Measurements from ENCODE around the gene SAT2.
A peak's percentile ranks its signal among the peaks of the same experiment; 100 is the strongest.

Gene SAT2

GRCh38 chr17:7620835-7621234 is 6.8 kb downstream of the SAT2 start:
- H3K36me3 ChIP-seq (ENCODE audit: control insufficient read depth in 5 of 5, insufficient read depth in 5 of 5, low read length in 5 of 5), result no peaks in the 10 kb centered on the region
- H3K4me3 ChIP-seq (ENCODE audit: low read depth in 1 of 5, low read length in 5 of 5), result no peak overlapping the region
- H3K9ac ChIP-seq (ENCODE audit: low read length in 5 of 5), result no peak overlapping the region
- no peaks in the 10 kb centered on the region for H3K9me3 ChIP-seq (ENCODE audit: control insufficient read depth in 5 of 5, low read length in 5 of 5)
- no peaks in the 10 kb centered on the region for H3K27me3 ChIP-seq (ENCODE audit: control insufficient read depth in 5 of 5, insufficient read depth in 4 of 5, low read length in 5 of 5)
- no peak overlapping the region for H3K27ac ChIP-seq (ENCODE audit: low read depth, low read length)
- H3K4me1 ChIP-seq (ENCODE audit: control insufficient read depth in 5 of 5, insufficient read depth in 5 of 5, low read length in 5 of 5), result no peaks in the 10 kb centered on the region

GRCh38 chr17:7618608-7619007 is 9.0 kb downstream of the SAT2 start:
- H3K27ac ChIP-seq (ENCODE audit: low read depth, low read length), result no peak overlapping the region
- H3K4me3 ChIP-seq (ENCODE audit: low read depth in 1 of 5, low read length in 5 of 5), result no peak overlapping the region

DNA sequence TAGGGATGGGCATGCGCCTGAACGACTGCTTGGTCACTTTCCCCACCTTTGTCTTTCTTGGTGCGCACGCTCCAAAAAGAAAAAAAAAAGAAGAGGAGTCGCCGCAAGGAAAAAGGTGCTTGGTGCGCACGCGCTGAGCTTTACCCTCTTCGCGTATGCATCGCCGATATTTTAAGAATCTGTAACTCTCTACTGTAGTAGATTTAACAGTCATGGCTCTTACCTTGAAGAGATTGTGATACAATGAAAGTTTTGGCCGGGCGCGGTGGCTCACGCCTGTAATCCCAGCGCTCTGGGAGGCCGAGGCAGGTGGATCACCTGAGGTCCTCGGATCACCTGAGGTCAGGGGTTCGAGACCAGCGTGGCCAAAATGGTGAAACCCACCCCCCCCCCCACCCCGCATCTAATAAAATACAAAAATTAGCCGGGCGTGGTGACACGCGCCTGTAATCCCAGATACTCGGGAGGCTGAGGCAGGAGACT is 12.3 kb downstream of the SAT2 start:
- Histone ChIP-seq H3K36me3 (ENCODE audit: control insufficient read depth in 5 of 5, insufficient read depth in 5 of 5, low read length in 5 of 5) (peaks cover 0 to 11% (median 6%) of the 10 kb centered on the region in 5 donors), H3K9me3 (ENCODE audit: control insufficient read depth in 5 of 5, low read length in 5 of 5) (no peaks in the 10 kb centered on the region), H3K4me1 (ENCODE audit: control insufficient read depth in 5 of 5, insufficient read depth in 5 of 5, low read length in 5 of 5) (peaks cover 0 to 35% (median 28%) of the 10 kb centered on the region in 5 donors), H3K27ac (ENCODE audit: low read depth, low read length) (peak overlapping the region; percentile 30), H3K9ac (ENCODE audit: low read length in 5 of 5) (peak overlapping the region in 4 of 5 donors; percentile 53 to 68 (median 64)), H3K4me3 (ENCODE audit: low read depth in 1 of 5, low read length in 5 of 5) (peak overlapping the region; percentile 62 to 69 (median 66)), H3K27me3 (ENCODE audit: control insufficient read depth in 5 of 5, insufficient read depth in 4 of 5, low read length in 5 of 5) (no peaks in the 10 kb centered on the region)

More at GRCh38 chr17:7618608-7619007, 9.0 kb downstream of the SAT2 start:
- no peaks in the 10 kb centered on the region for H3K36me3 ChIP-seq (ENCODE audit: control insufficient read depth in 5 of 5, insufficient read depth in 5 of 5, low read length in 5 of 5)
- H3K9ac ChIP-seq (ENCODE audit: low read length in 5 of 5), result no peak overlapping the region
- no peaks in the 10 kb centered on the region for H3K27me3 ChIP-seq (ENCODE audit: control insufficient read depth in 5 of 5, insufficient read depth in 4 of 5, low read length in 5 of 5)
- peaks cover 0 to 12% (median 7%) of the 10 kb centered on the region in 5 donors for H3K4me1 ChIP-seq (ENCODE audit: control insufficient read depth in 5 of 5, insufficient read depth in 5 of 5, low read length in 5 of 5)
- no peaks in the 10 kb centered on the region for H3K9me3 ChIP-seq (ENCODE audit: control insufficient read depth in 5 of 5, low read length in 5 of 5)

DNA sequence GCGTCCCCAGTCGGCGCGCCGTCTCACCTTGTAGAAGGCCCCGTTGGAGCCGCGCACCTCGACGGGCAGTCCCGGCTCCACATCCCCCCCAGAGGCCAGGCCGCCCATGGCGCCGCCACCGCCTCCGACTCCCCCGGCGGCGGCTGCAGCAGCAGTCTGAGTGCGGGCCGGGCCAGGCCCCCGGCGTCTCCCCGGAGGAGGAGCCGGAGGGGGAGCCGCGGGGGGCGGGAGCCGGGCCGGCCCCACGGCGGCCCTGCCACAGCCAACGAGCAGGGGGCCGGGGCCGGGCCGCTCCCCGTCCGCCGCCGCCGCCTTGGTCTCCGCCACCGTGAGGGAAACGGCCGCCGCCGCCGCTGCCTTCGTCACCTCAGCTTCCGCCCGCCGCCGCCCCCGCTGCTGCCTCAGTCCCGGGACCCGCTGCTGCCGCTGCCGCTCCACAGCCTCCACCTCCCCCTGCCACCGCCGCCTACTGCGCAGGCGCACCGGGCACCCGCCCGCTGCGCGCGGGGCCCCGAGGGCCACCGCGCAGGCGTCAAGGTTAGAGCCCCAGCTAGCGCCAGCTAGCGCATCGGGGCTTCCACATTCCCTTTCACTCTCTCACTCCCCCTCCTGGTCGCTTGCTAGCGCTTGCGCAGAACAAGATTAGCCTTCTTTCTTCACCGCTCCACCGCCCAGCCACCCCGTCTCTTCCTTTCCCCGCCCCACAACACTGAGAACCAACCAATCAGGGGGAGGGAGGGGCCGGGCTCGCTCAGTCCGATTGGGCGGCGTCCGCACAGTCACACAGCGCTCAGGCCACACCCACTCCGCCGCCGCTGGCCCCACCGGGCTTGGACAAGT is 13.0 kb downstream of the SAT2 start, which contains the start of gene FXR2:
TSS of gene FXR2 (minus strand) at position 473 of the 840 bp plus-strand sequence. CDS start at position 108, 365 bp downstream.
- H3K27me3 ChIP-seq (ENCODE audit: control insufficient read depth in 5 of 5, insufficient read depth in 4 of 5, low read length in 5 of 5), result no peaks in the 10 kb centered on the region

DNA sequence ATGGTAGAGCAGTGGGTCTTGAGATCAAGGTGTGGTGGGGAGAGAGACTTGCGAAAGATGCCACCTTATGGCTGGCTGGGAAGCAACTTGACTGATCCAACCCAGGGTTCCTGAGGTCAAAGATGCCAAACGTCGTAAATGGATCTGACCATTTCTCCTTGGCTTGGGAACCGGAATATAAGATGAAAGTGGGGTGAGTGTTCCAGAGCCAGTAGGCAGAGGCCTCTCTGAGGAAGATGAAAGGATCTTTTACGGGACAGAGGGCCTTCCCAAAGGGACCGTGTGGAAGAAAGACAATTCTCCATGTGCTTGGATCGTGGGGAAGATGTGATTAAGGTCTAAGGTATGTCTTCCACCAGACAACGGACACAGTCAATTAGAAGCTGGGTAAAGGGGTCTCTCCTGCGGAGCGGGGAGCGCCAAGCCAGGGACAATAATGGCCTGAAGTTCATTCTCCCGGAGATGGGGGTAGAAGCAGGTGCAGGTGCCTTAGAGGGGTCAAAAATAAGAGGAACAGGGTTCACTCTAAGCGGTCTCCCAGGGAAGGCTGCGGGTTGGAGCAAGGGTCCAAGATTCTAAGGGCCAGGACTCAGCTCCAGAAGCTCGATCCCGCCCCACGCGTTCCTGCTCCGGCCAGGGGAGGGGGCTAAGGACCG is 13.7 kb downstream of the SAT2 start:
- H3K27ac ChIP-seq (ENCODE audit: low read depth, low read length), result peak overlapping the region; percentile 76
- H3K4me1 ChIP-seq (ENCODE audit: control insufficient read depth in 5 of 5, insufficient read depth in 5 of 5, low read length in 5 of 5), result peaks cover 0 to 35% (median 28%) of the 10 kb centered on the region in 5 donors
- no peaks in the 10 kb centered on the region for H3K9me3 ChIP-seq (ENCODE audit: control insufficient read depth in 5 of 5, low read length in 5 of 5)
- peaks cover 0 to 11% (median 6%) of the 10 kb centered on the region in 5 donors for H3K36me3 ChIP-seq (ENCODE audit: control insufficient read depth in 5 of 5, insufficient read depth in 5 of 5, low read length in 5 of 5)
- peak overlapping the region; percentile 78 to 85 (median 82) for H3K4me3 ChIP-seq (ENCODE audit: low read depth in 1 of 5, low read length in 5 of 5)
- peak overlapping the region; percentile 68 to 95 (median 90) for H3K9ac ChIP-seq (ENCODE audit: low read length in 5 of 5)
- H3K27me3 ChIP-seq (ENCODE audit: control insufficient read depth in 5 of 5, insufficient read depth in 4 of 5, low read length in 5 of 5), result no peaks in the 10 kb centered on the region

More for the DNA sequence above, 13.0 kb downstream of the SAT2 start, which contains the start of gene FXR2:
- peaks cover 0 to 11% (median 6%) of the 10 kb centered on the region in 5 donors for H3K36me3 ChIP-seq (ENCODE audit: control insufficient read depth in 5 of 5, insufficient read depth in 5 of 5, low read length in 5 of 5)
- peak within 1 kb of the TSS; percentile 68 to 95 (median 90) for H3K9ac ChIP-seq (ENCODE audit: low read length in 5 of 5)
- no peaks in the 10 kb centered on the region for H3K9me3 ChIP-seq (ENCODE audit: control insufficient read depth in 5 of 5, low read length in 5 of 5)
- H3K27ac ChIP-seq (ENCODE audit: low read depth, low read length), result peak within 1 kb of the TSS; percentile 76
- peaks cover 0 to 35% (median 28%) of the 10 kb centered on the region in 5 donors for H3K4me1 ChIP-seq (ENCODE audit: control insufficient read depth in 5 of 5, insufficient read depth in 5 of 5, low read length in 5 of 5)
- peak within 1 kb of the TSS; percentile 78 to 85 (median 82) for H3K4me3 ChIP-seq (ENCODE audit: low read depth in 1 of 5, low read length in 5 of 5)

DNA sequence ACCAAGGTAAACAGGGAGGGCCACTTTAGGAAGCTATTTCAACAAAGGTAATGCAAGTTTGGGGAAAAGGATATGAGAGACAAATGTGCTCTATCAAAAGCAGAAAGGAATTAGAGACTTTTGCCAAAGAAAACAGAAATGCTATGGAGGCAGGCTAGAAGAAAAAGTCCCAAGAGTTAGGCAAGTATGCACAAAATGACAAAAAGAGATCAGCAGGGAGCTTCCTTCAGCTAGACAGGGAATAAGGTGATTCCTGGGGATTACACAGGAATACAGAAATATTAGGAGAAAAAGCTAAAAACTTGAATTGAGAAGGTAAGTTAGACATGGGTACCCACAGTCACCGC is 15.4 kb downstream of the SAT2 start:
- Histone ChIP-seq H3K4me3 (ENCODE audit: low read depth in 1 of 5, low read length in 5 of 5) (no peak overlapping the region), H3K27me3 (ENCODE audit: control insufficient read depth in 5 of 5, insufficient read depth in 4 of 5, low read length in 5 of 5) (no peaks in the 10 kb centered on the region), H3K36me3 (ENCODE audit: control insufficient read depth in 5 of 5, insufficient read depth in 5 of 5, low read length in 5 of 5) (peaks cover 0 to 11% (median 6%) of the 10 kb centered on the region in 5 donors), H3K4me1 (ENCODE audit: control insufficient read depth in 5 of 5, insufficient read depth in 5 of 5, low read length in 5 of 5) (peaks cover 0 to 35% (median 28%) of the 10 kb centered on the region in 5 donors), H3K9ac (ENCODE audit: low read length in 5 of 5) (peak overlapping the region in 3 of 5 donors; percentile 14 to 57 (median 38)), H3K27ac (ENCODE audit: low read depth, low read length) (no peak overlapping the region), H3K9me3 (ENCODE audit: control insufficient read depth in 5 of 5, low read length in 5 of 5) (no peaks in the 10 kb centered on the region)

DNA sequence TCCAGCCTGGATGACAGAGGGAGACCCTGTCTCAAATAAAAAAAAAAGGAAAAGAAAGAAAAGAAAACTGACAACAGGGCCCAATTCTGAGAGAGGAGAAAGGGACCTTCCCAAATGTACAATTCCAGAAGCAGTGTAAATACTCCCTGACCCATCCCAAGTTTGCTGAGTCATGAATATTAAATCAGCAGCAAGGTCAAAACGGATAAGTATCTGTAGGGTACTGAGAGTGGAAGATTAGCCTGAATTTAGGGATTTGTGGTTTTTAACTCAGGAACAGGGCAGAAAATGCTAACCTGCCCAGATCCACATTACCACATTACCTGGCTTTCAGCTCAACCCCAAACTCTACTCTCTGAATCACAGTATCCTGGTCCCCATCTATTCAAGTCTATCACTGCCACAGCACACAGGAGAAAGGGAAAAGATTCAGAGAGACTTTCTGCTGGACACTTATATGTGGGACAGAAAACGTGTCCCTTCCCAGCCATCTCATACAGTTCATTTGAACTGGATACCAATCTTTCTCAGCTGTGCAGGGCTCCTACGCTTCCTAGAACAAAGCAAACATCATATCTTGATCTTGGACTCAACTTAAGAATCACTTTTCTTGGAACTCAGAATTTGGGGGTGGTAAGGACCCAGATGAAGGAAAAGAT is 15.9 kb downstream of the SAT2 start:
- H3K4me3 ChIP-seq (ENCODE audit: low read depth in 1 of 5, low read length in 5 of 5), result no peak overlapping the region
- peaks cover 0 to 35% (median 28%) of the 10 kb centered on the region in 5 donors for H3K4me1 ChIP-seq (ENCODE audit: control insufficient read depth in 5 of 5, insufficient read depth in 5 of 5, low read length in 5 of 5)
- peaks cover 0 to 11% (median 6%) of the 10 kb centered on the region in 5 donors for H3K36me3 ChIP-seq (ENCODE audit: control insufficient read depth in 5 of 5, insufficient read depth in 5 of 5, low read length in 5 of 5)
- H3K9me3 ChIP-seq (ENCODE audit: control insufficient read depth in 5 of 5, low read length in 5 of 5), result no peaks in the 10 kb centered on the region
- H3K27ac ChIP-seq (ENCODE audit: low read depth, low read length), result no peak overlapping the region
- no peaks in the 10 kb centered on the region for H3K27me3 ChIP-seq (ENCODE audit: control insufficient read depth in 5 of 5, insufficient read depth in 4 of 5, low read length in 5 of 5)
- peak overlapping the region in 4 of 5 donors; percentile 14 to 61 (median 48) for H3K9ac ChIP-seq (ENCODE audit: low read length in 5 of 5)

GRCh38 chr17:7610641-7611040 is 17.0 kb downstream of the SAT2 start:
- peaks cover 0 to 34% (median 28%) of the 10 kb centered on the region in 5 donors for H3K4me1 ChIP-seq (ENCODE audit: control insufficient read depth in 5 of 5, insufficient read depth in 5 of 5, low read length in 5 of 5)
- no peak overlapping the region for H3K27ac ChIP-seq (ENCODE audit: low read depth, low read length)

DNA sequence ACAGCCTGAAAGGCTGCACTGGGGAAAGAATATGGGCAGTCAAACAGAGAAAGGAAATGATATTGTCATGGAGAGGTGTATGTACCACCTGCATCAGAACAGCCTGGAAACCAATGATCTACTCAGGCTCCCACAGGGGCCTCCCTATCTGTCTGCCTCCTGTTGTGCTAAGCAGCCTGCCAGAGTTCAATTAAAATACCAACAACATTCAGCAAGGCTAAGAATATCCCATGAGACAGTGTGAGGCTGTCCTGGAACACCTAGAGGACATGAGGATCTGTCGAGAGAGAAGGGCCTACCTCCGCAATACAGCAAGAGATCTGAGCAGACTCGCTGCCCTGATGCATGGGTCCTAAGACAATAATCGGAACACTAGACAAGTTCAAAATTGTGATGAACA is 21.3 kb downstream of the SAT2 start:
- no peaks in the 10 kb centered on the region for H3K27me3 ChIP-seq (ENCODE audit: control insufficient read depth in 5 of 5, insufficient read depth in 4 of 5, low read length in 5 of 5)
- peaks cover 0 to 5% (median 0%) of the 10 kb centered on the region in 5 donors for H3K4me1 ChIP-seq (ENCODE audit: control insufficient read depth in 5 of 5, insufficient read depth in 5 of 5, low read length in 5 of 5)
- H3K9ac ChIP-seq (ENCODE audit: low read length in 5 of 5), result peak overlapping the region in 1 of 5 donors; percentile 10
- no peaks in the 10 kb centered on the region for H3K9me3 ChIP-seq (ENCODE audit: control insufficient read depth in 5 of 5, low read length in 5 of 5)
- peaks cover 14 to 53% (median 39%) of the 10 kb centered on the region in 5 donors for H3K36me3 ChIP-seq (ENCODE audit: control insufficient read depth in 5 of 5, insufficient read depth in 5 of 5, low read length in 5 of 5)
- no peak overlapping the region for H3K4me3 ChIP-seq (ENCODE audit: low read depth in 1 of 5, low read length in 5 of 5)
- no peak overlapping the region for H3K27ac ChIP-seq (ENCODE audit: low read depth, low read length)

More at GRCh38 chr17:7610641-7611040, 17.0 kb downstream of the SAT2 start:
- H3K9ac ChIP-seq (ENCODE audit: low read length in 5 of 5), result no peak overlapping the region
- no peak overlapping the region for H3K4me3 ChIP-seq (ENCODE audit: low read depth in 1 of 5, low read length in 5 of 5)
- no peaks in the 10 kb centered on the region for H3K27me3 ChIP-seq (ENCODE audit: control insufficient read depth in 5 of 5, insufficient read depth in 4 of 5, low read length in 5 of 5)
- no peaks in the 10 kb centered on the region for H3K9me3 ChIP-seq (ENCODE audit: control insufficient read depth in 5 of 5, low read length in 5 of 5)
- H3K36me3 ChIP-seq (ENCODE audit: control insufficient read depth in 5 of 5, insufficient read depth in 5 of 5, low read length in 5 of 5), result peaks cover 3 to 14% (median 9%) of the 10 kb centered on the region in 5 donors
